GM12878 (cell line): ENCODE measurements around the gene GTPBP1. TPM values are rescaled to one million over a fixed set of nuclear protein-coding genes. Genes with fewer than 3 reads are reported as not detected.

Experiments used
- ATAC-seq: fragments of 200-7000 bp; cut with Tn5 transposase; 3 replicates; pipeline ENCODE4 v1.9.1; 2020; ENCODE audit warnings: mild to moderate bottlenecking, moderate library complexity
- BruUV-seq: library from RNA; stranded (reverse); fragments of 400-500 nt; replicated peaks from 2 replicates; lab custom pipeline; 2021; lab: Mats Ljungman, UMichigan
- CTCF ChIA-PET: fragments of 300-600 bp; sonication (Branson Sonifier 250); formaldehyde crosslinking; extraction: SDS; loops from one replicate; lab custom pipeline; 2021; ENCODE audit warnings: inconsistent platforms; lab: Yijun Ruan, JAX
- POLR2A ChIA-PET: fragments of 350-600 bp; formaldehyde crosslinking; extraction: SDS; loops from one replicate; lab custom pipeline; 2021; ENCODE audit warnings: inconsistent platforms; lab: Charles Lee
- RAD21 ChIA-PET: fragments of 300-600 bp; sonication (Branson Sonifier 250); formaldehyde crosslinking; loops from one replicate; lab custom pipeline; 2023; ENCODE audit warnings: antibody characterized with exemption; ENCODE audit not compliant: unreplicated experiment; lab: Charles Lee
- SMC1A ChIA-PET: fragments of 300-600 bp; sonication (Branson Sonifier 250); formaldehyde crosslinking; loops from one replicate; lab custom pipeline; 2023; ENCODE audit not compliant: unreplicated experiment, uncharacterized antibody; lab: Charles Lee
- DNase-seq: peaks from one replicate; pipeline ENCODE4 v3.0.0-alpha.2; 2011; ENCODE audit warnings: low read depth, low spot score
- FAIRE-seq: peaks from 3 replicates; lab custom pipeline; 2011; peaks lifted over from hg19 to GRCh38; lab: Jason Lieb, UNC
- H2AFZ ChIP-seq: 2 replicates; pipeline ENCODE4 v1.6.0; 2011; ENCODE audit warnings: low read depth, low read length, control low read depth; ENCODE audit not compliant: control insufficient read depth
- H3K27ac ChIP-seq: 2 replicates; pipeline ENCODE4 v1.5.1; 2011; ENCODE audit warnings: control low read depth; ENCODE audit not compliant: control insufficient read depth, insufficient read depth
- H3K27me3 ChIP-seq, 2 experiments: replicated peaks in 1 of 2; 2 replicates each; pipeline versions ENCODE4 v1.6.0 to v1.6.1; 2011; ENCODE audit warnings: low read length in 1 of 2; ENCODE audit not compliant: control insufficient read depth in 2 of 2, insufficient read depth in 2 of 2
- H3K36me3 ChIP-seq, 2 experiments: 2 replicates each; pipeline ENCODE4 v1.5.1; 2011; ENCODE audit warnings: low read length in 1 of 2; ENCODE audit not compliant: control insufficient read depth in 2 of 2, insufficient read depth in 2 of 2
- H3K4me1 ChIP-seq: 2 replicates; pipeline ENCODE4 v1.6.1; 2011; ENCODE audit warnings: mild to moderate bottlenecking, low read length, moderate library complexity, mixed read lengths; ENCODE audit not compliant: control insufficient read depth, insufficient read depth
- H3K4me2 ChIP-seq: 2 replicates; pipeline ENCODE4 v1.6.0; 2011; ENCODE audit warnings: control low read depth; ENCODE audit not compliant: control insufficient read depth, insufficient read depth
- H3K4me3 ChIP-seq: fragments of 200-600 bp; sonication (generic); 2 replicates; pipeline ENCODE4 v1.5.1; 2016
- H3K79me2 ChIP-seq: 2 replicates; pipeline ENCODE4 v1.6.0; 2011; ENCODE audit warnings: low read length; ENCODE audit not compliant: control insufficient read depth, insufficient read depth
- H3K9ac ChIP-seq: 2 replicates; pipeline ENCODE4 v1.8.0; 2011; ENCODE audit warnings: low read length, control low read depth, mixed read lengths; ENCODE audit not compliant: control insufficient read depth, insufficient read depth
- H3K9me3 ChIP-seq: replicated peaks from 3 replicates; pipeline ENCODE4 v1.5.1; 2011; ENCODE audit warnings: mild to moderate bottlenecking, low read length; ENCODE audit not compliant: control insufficient read depth, insufficient read depth
- H4K20me1 ChIP-seq: 2 replicates; pipeline ENCODE4 v1.6.0; 2011; ENCODE audit not compliant: control insufficient read depth, insufficient read depth
- EGR1 ChIP-seq, 2 experiments: IDR thresholded peaks; 1 replicate in 1 of 2; 2 replicates in 1 of 2; pipeline ENCODE4 v1.6.1; 2011 to 2012; ENCODE audit warnings: low read depth in 2 of 2, low read length in 2 of 2, borderline replicate concordance in 1 of 2, mild to moderate bottlenecking in 1 of 2, moderate library complexity in 1 of 2
- POLR2A ChIP-seq: IDR thresholded peaks from 2 replicates; pipeline ENCODE4 v1.6.1; 2011; ENCODE audit warnings: low read depth, mild to moderate bottlenecking, low read length
- POLR2AphosphoS5 ChIP-seq: IDR thresholded peaks from 2 replicates; pipeline ENCODE4 v1.6.1; 2011; ENCODE audit warnings: mild to moderate bottlenecking, low read length, inconsistent platforms
- WGBS: methylation state at CpG from one replicate; pipeline ENCODE4 v1.1.6; 2016; ENCODE audit warnings: low lambda C conversion rate; ENCODE audit not compliant: insufficient replicate concordance, insufficient coverage; ENCODE audit errors: missing lambda C conversion rate; 5-methylcytosine and 5-hydroxymethylcytosine counted together
- in situ Hi-C: fragments of 300-500 bp; cut with MboI; formaldehyde crosslinking; loops from 9 replicates; pipeline ENCODE4 v1.14.3; 2018; ENCODE audit warnings: mixed read lengths
- intact Hi-C: fragments of 100-400 bp; cut with micrococcal nuclease; formaldehyde crosslinking; loops from one replicate; pipeline ENCODE4 v1.14.2; 2022; ENCODE audit not compliant: unreplicated experiment
- polyA plus RNA-seq, 11 experiments: library from polyadenylated mRNA; depleted of rRNA in 4 of 11; unstranded in 6 of 11; stranded (reverse) in 5 of 11; fragments of >200 nt; fragmentation: Nextera tagmentation in 4 of 11; fragmentation: Illumina TruSeq in 1 of 11; extraction: Ambion mirVana in 4 of 11; extraction: Trizol in 1 of 11; gene quantifications; 1 replicate in 1 of 11; 2 replicates in 10 of 11; pipeline versions ENCODE4 v1.2.1 to v1.2.3, GENCODE V29; 2011 to 2016; ENCODE audit warnings: inconsistent platforms in 2 of 11, missing spikeins in 2 of 11, low read depth in 1 of 11
- total RNA-seq, 4 experiments: library from RNA; depleted of rRNA in 3 of 4; stranded (reverse); fragments of >200 nt in 3 of 4; fragmentation: Illumina TruSeq in 1 of 4; extraction: Trizol in 1 of 4; gene quantifications; 2 replicates each; pipeline versions ENCODE4 v1.2.1 to v1.2.3, GENCODE V29; 2013 to 2021
- TF ChIP-seq, protein P1 (sequence below): fragments of 450-650 bp; IDR thresholded peaks from 2 replicates; pipeline ENCODE4 v1.6.1; 2016; ENCODE audit warnings: mild to moderate bottlenecking

Gene GTPBP1
- total and polyA plus RNA-seq, 10 of the 15 experiments (the other 5 are each of a cell fraction or from before 2014, with no cell fraction given) = 0.89 to 63.1 (median 34.2) TPM

DNA sequence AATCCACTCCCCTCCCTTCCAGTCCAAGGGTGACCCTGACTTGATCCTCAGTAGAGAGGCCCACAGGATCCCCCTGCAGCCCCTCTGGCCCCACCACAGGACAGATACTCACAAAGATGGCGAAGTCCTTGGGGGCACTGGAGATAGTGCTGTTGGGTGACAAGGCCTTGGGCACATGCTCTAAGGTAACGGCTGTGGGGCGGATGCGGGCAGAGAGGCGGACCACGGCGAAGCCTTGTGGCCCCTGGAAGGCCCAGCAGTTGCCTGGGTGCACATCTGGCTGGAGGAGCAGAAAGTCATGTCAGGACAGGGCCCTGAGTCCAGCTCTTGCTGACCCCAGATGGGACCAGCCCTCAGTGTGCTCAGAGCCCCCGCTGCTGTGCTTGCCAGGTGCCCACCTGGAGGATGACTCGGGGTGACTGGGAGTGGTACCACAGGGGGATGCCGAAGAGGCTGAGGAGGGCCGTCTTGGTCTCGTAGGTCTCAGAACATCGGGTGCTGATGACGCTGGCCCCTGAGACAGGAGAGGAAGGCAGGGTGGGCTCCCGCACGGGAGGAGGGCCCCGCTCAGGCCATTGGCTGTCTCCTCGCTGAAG, 32.8 kb downstream of the GTPBP1 start:
- POLR2A ChIA-PET = interaction anchor here (0.5 kb wide), 1 partner anchor 60 kb away, joined by 3 read pairs; no protein-coding TSS in a partner anchor

More for the DNA sequence above, 32.8 kb downstream of the GTPBP1 start:
- BruUV-seq = no TSS peak
- Histone ChIP-seq H4K20me1 (no peaks in the 10 kb centered on the region), H3K36me3 (peaks cover 25 to 68% of the 10 kb centered on the region in 2 experiments), H3K4me2 (no peak overlapping the region), H2AFZ (no peak overlapping the region), H3K4me1 (no peaks in the 10 kb centered on the region), H3K9ac (no peak overlapping the region), H3K79me2 (no peaks in the 10 kb centered on the region), H3K9me3 (no peaks in the 10 kb centered on the region), H3K27ac (no peak overlapping the region), H3K4me3 (no peak overlapping the region)
- no peak for ATAC-seq
- ChIA-PET CTCF (interaction anchor here (0.6 kb wide), 1 partner anchor 1662 kb away, joined by 3 read pairs; no protein-coding TSS in a partner anchor), SMC1A (no interaction called here), RAD21 (no interaction called here)
- no peak for DNase-seq
- in situ Hi-C loops (no loop called here), intact Hi-C loops (no loop called here)
- WGBS = 97% methylated on average over 18 of the region's 18 CpGs
- FAIRE-seq = no peak
- peak; percentile 55; the same call in 1 of the 2 replicates for TF ChIP-seq POLR2A
- no peak for TF ChIP-seq EGR1 (IDR thresholded peaks at IDR 0.05; ENCODE audit: borderline replicate concordance in 1 of 2, low read depth in 2 of 2, low read length in 2 of 2)
- TF ChIP-seq, protein P1, sequence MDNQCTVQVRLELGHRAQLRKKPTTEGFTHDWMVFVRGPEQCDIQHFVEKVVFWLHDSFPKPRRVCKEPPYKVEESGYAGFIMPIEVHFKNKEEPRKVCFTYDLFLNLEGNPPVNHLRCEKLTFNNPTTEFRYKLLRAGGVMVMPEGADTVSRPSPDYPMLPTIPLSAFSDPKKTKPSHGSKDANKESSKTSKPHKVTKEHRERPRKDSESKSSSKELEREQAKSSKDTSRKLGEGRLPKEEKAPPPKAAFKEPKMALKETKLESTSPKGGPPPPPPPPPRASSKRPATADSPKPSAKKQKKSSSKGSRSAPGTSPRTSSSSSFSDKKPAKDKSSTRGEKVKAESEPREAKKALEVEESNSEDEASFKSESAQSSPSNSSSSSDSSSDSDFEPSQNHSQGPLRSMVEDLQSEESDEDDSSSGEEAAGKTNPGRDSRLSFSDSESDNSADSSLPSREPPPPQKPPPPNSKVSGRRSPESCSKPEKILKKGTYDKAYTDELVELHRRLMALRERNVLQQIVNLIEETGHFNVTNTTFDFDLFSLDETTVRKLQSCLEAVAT = no peak
- TF ChIP-seq POLR2AphosphoS5 = peak; percentile 18; the same call in 1 of the 2 replicates
- TF ChIP-seq, all 136 proteins: peak for 2
- H3K27me3 ChIP-seq = no peaks in the 10 kb centered on the region
